NCI-H226 (cell line): ENCODE results near the gene NHERF1.

Experiments used
- DNase-seq: peaks from one replicate; pipeline ENCODE4 v3.0.0-alpha.2; 2015

Gene NHERF1

GRCh38 chr17:74815067-74815466, 66.6 kb downstream of the NHERF1 start:
- DNase-seq, result no peak

GRCh38 chr17:74815550-74816370, 67.3 kb downstream of the NHERF1 start:
- DNase-seq, result no peak

GRCh38 chr17:74816905-74817620, 68.6 kb downstream of the NHERF1 start:
- DNase-seq, result no peak

GRCh38 chr17:74818291-74818938, 70.0 kb downstream of the NHERF1 start:
- no peak for DNase-seq
